ENCODE data around the gene SUMO3. TPM values are rescaled to one million over a fixed set of nuclear protein-coding genes. Genes with fewer than 3 reads are reported as not detected.

The SUMO3 gene
- total and polyA plus RNA-seq, 2 of the 8 experiments (the other 6 are each of a cell fraction or from before 2014, with no cell fraction given), result 96.8 to 101 TPM

DNA sequence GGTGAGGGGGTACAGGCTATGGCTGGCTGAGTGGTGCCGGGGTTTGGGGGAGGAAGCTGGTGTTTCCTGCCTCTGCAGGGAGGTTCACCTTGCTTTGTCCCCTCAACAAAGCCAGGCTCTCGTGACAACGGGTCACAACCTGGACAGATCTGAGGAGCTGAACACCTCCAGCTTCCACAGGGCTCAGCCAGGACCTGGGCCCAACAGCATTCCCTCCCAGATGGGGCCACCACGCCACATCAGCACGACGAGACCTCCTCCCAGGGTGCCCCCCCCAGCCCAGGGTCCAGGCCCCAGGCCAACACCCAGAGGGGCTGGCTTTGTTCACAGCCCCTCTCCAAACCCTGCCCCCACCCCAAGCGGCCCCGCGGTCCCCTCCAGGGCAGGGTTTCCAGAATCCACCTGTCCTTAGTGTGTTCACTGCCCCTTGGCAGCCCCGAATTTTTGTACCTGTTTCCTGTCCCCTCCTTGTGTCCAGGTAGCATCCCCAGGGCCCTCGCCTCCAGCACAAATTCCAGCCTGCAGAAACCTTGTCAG lies 51.0 kb downstream of the SUMO3 start:
- no peak overlapping the region for H2AFZ ChIP-seq (ENCODE audit: low read length)
- H3K4ac ChIP-seq (replicated peaks; ENCODE audit: insufficient read length, low read depth, low read length), result peak overlapping the region; percentile 57
- no peak overlapping the region for H3K4me3 ChIP-seq (ENCODE audit: extremely low read depth in 1 of 4, insufficient read depth in 2 of 4, low read depth in 3 of 4, low read length in 4 of 4)
- H3K23me2 ChIP-seq (ENCODE audit: low read depth, low read length), result no peaks in the 10 kb centered on the region
- peaks cover 2 to 18% (median 7%) of the 10 kb centered on the region in 4 experiments; a peak in 4 of 8 replicates for H3K36me3 ChIP-seq (ENCODE audit: control insufficient read depth in 2 of 4, insufficient read depth in 4 of 4, low read length in 3 of 4)
- ChIA-PET CTCF (ENCODE audit: partially characterized antibody) (interaction anchor here (1.1 to 2.8 kb wide), 5 partner anchors 14 to 254 kb away, joined by 3 to 11 read pairs (median 4); no protein-coding TSS in a partner anchor), POLR2A (ENCODE audit: partially characterized antibody) (interaction anchor here (0.5 to 1.9 kb wide), 9 partner anchors 9 to 217 kb away, joined by 3 to 8 read pairs (median 4); no protein-coding TSS in a partner anchor)
- peak overlapping the region; percentile 4 for H2BK120ac ChIP-seq (replicated peaks; ENCODE audit: low read depth, low read length)
- peak overlapping the region; percentile 63 for H4K91ac ChIP-seq (replicated peaks; ENCODE audit: insufficient read length, low read length)
- peak overlapping the region; percentile 32; the same call in 1 of the 2 replicates for H3K27ac ChIP-seq (ENCODE audit: low read depth, low read length)
- H4K8ac ChIP-seq (ENCODE audit: extremely low read depth, insufficient read depth, low read length), result peak overlapping the region; percentile 69; the same call in 1 of the 2 replicates
- no peak overlapping the region for H4K5ac ChIP-seq (ENCODE audit: insufficient read length, low read depth, low read length)
- no peaks in the 10 kb centered on the region; a peak in 1 of 7 replicates for H3K27me3 ChIP-seq (replicated peaks in 1 of 4; ENCODE audit: control insufficient read depth in 3 of 4, extremely low read depth in 1 of 4, insufficient read depth in 3 of 4, low read length in 3 of 4)
- peaks cover 3% of the 10 kb centered on the region; the same call in 1 of the 2 replicates for H3K79me1 ChIP-seq (ENCODE audit: low read depth, low read length)
- H3K4me2 ChIP-seq (ENCODE audit: insufficient read depth in 1 of 2, low read depth in 2 of 2, low read length in 2 of 2), result no peak overlapping the region
- peak overlapping the region; percentile 96 for H2BK5ac ChIP-seq (ENCODE audit: low read depth, low read length)
- H3K18ac ChIP-seq (ENCODE audit: extremely low read depth, low read length), result peak overlapping the region; percentile 75; the same call in 1 of the 2 replicates
- peaks cover 0 to 6% of the 10 kb centered on the region in 2 experiments; a peak in 1 of 4 replicates for H3K9me3 ChIP-seq (ENCODE audit: insufficient read depth in 2 of 2, low read depth in 1 of 2, low read length in 1 of 2)
- H2BK12ac ChIP-seq (ENCODE audit: low read depth, low read length), result peak overlapping the region; percentile 80; the same call in 1 of the 2 replicates
- H3K9ac ChIP-seq (replicated peaks in 1 of 4; ENCODE audit: extremely low read depth in 1 of 4, low read depth in 3 of 4, low read length in 3 of 4), result no peak overlapping the region
- FAIRE-seq (no peak), DNase-seq (ENCODE audit: low read depth in 1 of 2, low spot score in 2 of 2) (no peak)
- no peak overlapping the region for H3K14ac ChIP-seq (ENCODE audit: insufficient read length)
- 0 out of 2 replicates have a peak overlapping the region, but pooled peaks have one; percentile 65 for H2AK5ac ChIP-seq (ENCODE audit: low read depth, low read length)
- no peaks in the 10 kb centered on the region for H3K79me2 ChIP-seq (ENCODE audit: control insufficient read depth in 1 of 2, insufficient read depth in 2 of 2, low read length in 2 of 2)
- H4K20me1 ChIP-seq (replicated peaks in 1 of 2; ENCODE audit: control insufficient read depth in 1 of 2, insufficient read depth in 2 of 2, low read length in 2 of 2), result peaks cover 2 to 7% of the 10 kb centered on the region in 2 experiments
- 87% methylated on average over 8 of the region's 11 CpGs; no CpG with 5 or more reads in 1 of the 2 experiments for WGBS, 2 experiments (ENCODE audit: extremely low coverage in 1 of 2, insufficient coverage in 1 of 2, insufficient read length in 1 of 2, insufficient replicate concordance in 2 of 2, low coverage in 1 of 2, low lambda C conversion rate in 2 of 2, missing lambda C conversion rate in 1 of 2)
- peak overlapping the region; percentile 86; the same call in 1 of the 2 replicates for H2BK20ac ChIP-seq (ENCODE audit: low read length)
- H3K23ac ChIP-seq (ENCODE audit: insufficient read length), result no peak overlapping the region
- H3K4me1 ChIP-seq (replicated peaks in 1 of 4; ENCODE audit: control insufficient read depth in 3 of 4, insufficient read depth in 4 of 4, low read length in 3 of 4), result peaks cover 5 to 33% (median 22%) of the 10 kb centered on the region in 4 experiments
- H3K56ac ChIP-seq (replicated peaks; ENCODE audit: insufficient read length, low read depth, low read length), result no peak overlapping the region
- no peak overlapping the region for H2BK15ac ChIP-seq (ENCODE audit: low read length)
- TF ChIP-seq SAP30 (IDR thresholded peaks at IDR 0.05; ENCODE audit: insufficient read depth, insufficient replicate concordance, low read length) (no peak), RBBP5 (IDR thresholded peaks at IDR 0.05; ENCODE audit: borderline replicate concordance, low read depth, low read length) (no peak)
